ENCODE results near the gene CNTN5. TPM values are rescaled to one million over a fixed set of nuclear protein-coding genes. Genes with fewer than 3 reads are reported as not detected.

The CNTN5 gene
- total and polyA plus RNA-seq, 10 of the 15 experiments (the other 5 are each of a cell fraction or from before 2014, with no cell fraction given): 0.01 TPM; not detected in 9

GRCh38 chr11:99822846-99823565 is 802.3 kb downstream of the CNTN5 start (continued):
- TF ChIP-seq ZNF592 (IDR thresholded peaks at IDR 0.05) (no peak), CEBPZ (IDR thresholded peaks at IDR 0.05; ENCODE audit: low read depth, low read length) (no peak), LARP7 (IDR thresholded peaks at IDR 0.05) (no peak), WRNIP1 (IDR thresholded peaks at IDR 0.05; ENCODE audit: borderline replicate concordance, low read depth, low read length) (no peak), ATF3 (IDR thresholded peaks at IDR 0.05; ENCODE audit: borderline replicate concordance, extremely low read depth, low read depth, low read length) (no peak), SMC3 (IDR thresholded peaks at IDR 0.05; ENCODE audit: borderline replicate concordance, low read length) (no peak), E4F1 (IDR thresholded peaks at IDR 0.05; ENCODE audit: borderline replicate concordance, partially characterized antibody) (no peak), SPI1 (IDR thresholded peaks at IDR 0.05; ENCODE audit: borderline replicate concordance, insufficient read depth, low read depth, low read length) (no peak), NR2F1 (conservative IDR thresholded peaks at IDR 0.05) (no peak), MLLT1 (IDR thresholded peaks at IDR 0.05) (no peak), ZZZ3 (IDR thresholded peaks at IDR 0.05; ENCODE audit: control insufficient read depth, insufficient read length, low read depth) (no peak), ZBTB11 (CRISPR knock-in tag; IDR thresholded peaks at IDR 0.05) (no peak)
